H1 (cell line): ENCODE results near the gene CEP350. TPM values are rescaled to one million over a fixed set of nuclear protein-coding genes. Genes with fewer than 3 reads are reported as not detected.
"Not testable (repeated sequence)": the region's sequence is repeated elsewhere in the genome, so short reads cannot be mapped to it uniquely, and the experiment has no call there.

Experiments used
- CTCF ChIA-PET: fragments of 300-600 bp; sonication (Branson Sonifier 250); formaldehyde crosslinking; loops from one replicate; lab custom pipeline; 2021; ENCODE audit not compliant: partially characterized antibody; lab: Charles Lee
- POLR2A ChIA-PET: fragments of 300-600 bp; sonication (Branson Sonifier 250); formaldehyde crosslinking; loops from one replicate; lab custom pipeline; 2021; ENCODE audit warnings: inconsistent platforms; ENCODE audit not compliant: partially characterized antibody; lab: Charles Lee
- DNase-seq, 2 experiments: peaks; one replicate each; pipeline versions ENCODE4 v3.0.0 to v3.0.0-alpha.2; 2010 to 2022; ENCODE audit warnings: low spot score in 2 of 2, low read depth in 1 of 2, mixed read lengths in 1 of 2
- FAIRE-seq: peaks from 2 replicates; lab custom pipeline; 2011; peaks lifted over from hg19 to GRCh38; lab: Jason Lieb, UNC
- H2AFZ ChIP-seq: 2 replicates; pipeline ENCODE4 v1.8.1; 2012; ENCODE audit warnings: low read length, inconsistent platforms
- H2AK5ac ChIP-seq: 2 replicates; pipeline ENCODE4 v1.6.1; 2013; ENCODE audit warnings: low read depth, low read length
- H2BK120ac ChIP-seq: replicated peaks from 2 replicates; pipeline ENCODE3; 2013; ENCODE audit warnings: low read depth, low read length, inconsistent platforms
- H2BK12ac ChIP-seq: 2 replicates; pipeline ENCODE4 v1.6.1; 2013; ENCODE audit warnings: low read depth, low read length
- H2BK15ac ChIP-seq: 2 replicates; pipeline ENCODE4 v1.6.1; 2013; ENCODE audit warnings: low read length
- H2BK20ac ChIP-seq: 2 replicates; pipeline ENCODE4 v1.6.1; 2013; ENCODE audit warnings: low read length
- H2BK5ac ChIP-seq: 2 replicates; pipeline ENCODE4 v1.6.1; 2013; ENCODE audit warnings: low read depth, low read length
- H3K14ac ChIP-seq: 2 replicates; pipeline ENCODE4 v1.6.1; 2013; ENCODE audit warnings: inconsistent platforms; ENCODE audit not compliant: insufficient read length
- H3K18ac ChIP-seq: 2 replicates; pipeline ENCODE4 v1.6.1; 2013; ENCODE audit warnings: low read length; ENCODE audit errors: extremely low read depth
- H3K23ac ChIP-seq: 2 replicates; pipeline ENCODE4 v1.6.1; 2013; ENCODE audit warnings: inconsistent platforms; ENCODE audit not compliant: insufficient read length
- H3K23me2 ChIP-seq: 2 replicates; pipeline ENCODE4 v1.6.1; 2013; ENCODE audit warnings: low read depth, low read length
- H3K27ac ChIP-seq: 2 replicates; pipeline ENCODE4 v1.6.1; 2011; ENCODE audit warnings: low read depth, low read length, inconsistent platforms
- H3K27me3 ChIP-seq, 4 experiments: replicated peaks in 1 of 4; 1 replicate in 1 of 4; 2 replicates in 3 of 4; pipeline versions ENCODE4 v1.6.1 to v1.8.1; 2011 to 2013; ENCODE audit warnings: low read length in 3 of 4, mild to moderate bottlenecking in 3 of 4, inconsistent platforms in 2 of 4, mixed read lengths in 2 of 4, moderate library complexity in 1 of 4; ENCODE audit not compliant: control insufficient read depth in 3 of 4, insufficient read depth in 3 of 4; ENCODE audit errors: extremely low read depth in 1 of 4
- H3K36me3 ChIP-seq, 4 experiments: 2 replicates each; pipeline versions ENCODE4 v1.6.1 to v1.8.1; 2011 to 2013; ENCODE audit warnings: mild to moderate bottlenecking in 4 of 4, low read length in 3 of 4, moderate library complexity in 2 of 4, control low read depth in 1 of 4, inconsistent platforms in 1 of 4; ENCODE audit not compliant: insufficient read depth in 4 of 4, control insufficient read depth in 2 of 4
- H3K4ac ChIP-seq: replicated peaks from 2 replicates; pipeline ENCODE3; 2013; ENCODE audit warnings: low read length, low read depth, mixed read lengths, inconsistent platforms; ENCODE audit not compliant: insufficient read length
- H3K4me1 ChIP-seq, 4 experiments: replicated peaks in 1 of 4; 1 replicate in 1 of 4; 2 replicates in 3 of 4; pipeline versions ENCODE4 v1.6.1 to v1.8.1; 2011 to 2013; ENCODE audit warnings: low read length in 3 of 4, inconsistent platforms in 2 of 4, mixed read lengths in 1 of 4; ENCODE audit not compliant: insufficient read depth in 4 of 4, control insufficient read depth in 3 of 4
- H3K4me2 ChIP-seq, 2 experiments: 2 replicates each; pipeline versions ENCODE4 v1.6.1 to v1.8.1; 2011 to 2013; ENCODE audit warnings: low read depth in 2 of 2, low read length in 2 of 2, control low read depth in 1 of 2, inconsistent platforms in 1 of 2, mild to moderate bottlenecking in 1 of 2; ENCODE audit not compliant: insufficient read depth in 1 of 2
- H3K4me3 ChIP-seq, 4 experiments: fragments of 200-600, 300-600 bp in 1 of 4; sonication (generic), shearing (Covaris generic), sonication (Bioruptor Twin) in 1 of 4; 2 replicates each; pipeline versions ENCODE4 v1.5.1 to v1.8.1; 2011 to 2016; ENCODE audit warnings: low read length in 4 of 4, low read depth in 3 of 4, control low read depth in 2 of 4, inconsistent platforms in 2 of 4, mild to moderate bottlenecking in 2 of 4, mixed read lengths in 1 of 4, moderate library complexity in 1 of 4; ENCODE audit not compliant: insufficient read depth in 2 of 4; ENCODE audit errors: extremely low read depth in 1 of 4
- H3K56ac ChIP-seq: replicated peaks from 2 replicates; pipeline ENCODE3; 2013; ENCODE audit warnings: low read depth, mild to moderate bottlenecking, mixed read lengths, low read length, inconsistent platforms; ENCODE audit not compliant: insufficient read length
- H3K79me1 ChIP-seq: 2 replicates; pipeline ENCODE4 v1.6.1; 2013; ENCODE audit warnings: low read depth, low read length, control low read depth
- H3K79me2 ChIP-seq, 2 experiments: 2 replicates each; pipeline versions ENCODE4 v1.6.1 to v1.8.1; 2012 to 2013; ENCODE audit warnings: low read length in 2 of 2, mild to moderate bottlenecking in 2 of 2, inconsistent platforms in 1 of 2; ENCODE audit not compliant: insufficient read depth in 2 of 2, control insufficient read depth in 1 of 2
- H3K9ac ChIP-seq, 4 experiments: replicated peaks in 1 of 4; 1 replicate in 1 of 4; 2 replicates in 3 of 4; pipeline versions ENCODE4 v1.6.1 to v1.8.1; 2011 to 2013; ENCODE audit warnings: low read depth in 3 of 4, low read length in 3 of 4, control low read depth in 2 of 4, mild to moderate bottlenecking in 2 of 4, moderate library complexity in 2 of 4, inconsistent platforms in 1 of 4; ENCODE audit errors: extremely low read depth in 1 of 4
- H3K9me3 ChIP-seq, 2 experiments: 2 replicates each; pipeline versions ENCODE4 v1.6.1 to v1.8.1; 2012 to 2013; ENCODE audit warnings: mild to moderate bottlenecking in 2 of 2, moderate library complexity in 2 of 2, control low read depth in 1 of 2, inconsistent platforms in 1 of 2, low read depth in 1 of 2, low read length in 1 of 2, mixed read lengths in 1 of 2; ENCODE audit not compliant: insufficient read depth in 2 of 2
- H4K20me1 ChIP-seq, 2 experiments: replicated peaks in 1 of 2; 2 replicates each; pipeline versions ENCODE3 to v1.8.1; 2011 to 2013; ENCODE audit warnings: inconsistent platforms in 2 of 2, low read length in 2 of 2, mild to moderate bottlenecking in 1 of 2; ENCODE audit not compliant: insufficient read depth in 2 of 2, control insufficient read depth in 1 of 2
- H4K5ac ChIP-seq: 2 replicates; pipeline ENCODE4 v1.6.1; 2013; ENCODE audit warnings: low read length, low read depth, mixed read lengths, inconsistent platforms; ENCODE audit not compliant: insufficient read length
- H4K8ac ChIP-seq: 2 replicates; pipeline ENCODE4 v1.8.0; 2013; ENCODE audit warnings: mild to moderate bottlenecking, moderate library complexity, low read length, inconsistent platforms; ENCODE audit not compliant: insufficient read depth; ENCODE audit errors: extremely low read depth
- H4K91ac ChIP-seq: replicated peaks from 2 replicates; pipeline ENCODE3; 2013; ENCODE audit warnings: low read length, mixed read lengths, inconsistent platforms; ENCODE audit not compliant: insufficient read length
- WGBS, 2 experiments: shearing (Covaris generic) in 1 of 2; methylation state at CpG; one replicate each; pipeline versions ENCODE4 v1.1.6 to v1.1.7; 2013 to 2015; ENCODE audit warnings: low lambda C conversion rate in 2 of 2, mixed read lengths in 2 of 2, inconsistent platforms in 1 of 2, low coverage in 1 of 2, missing lambda C conversion rate in 1 of 2; ENCODE audit not compliant: insufficient replicate concordance in 2 of 2, insufficient coverage in 1 of 2, insufficient read length in 1 of 2; ENCODE audit errors: extremely low coverage in 1 of 2, missing lambda C conversion rate in 1 of 2; 5-methylcytosine and 5-hydroxymethylcytosine counted together
- polyA plus RNA-seq, 7 experiments: library from polyadenylated mRNA; depleted of rRNA in 3 of 7; stranded (reverse) in 5 of 7; unstranded in 2 of 7; fragments of >200 nt in 5 of 7; fragments of 200-250 nt in 2 of 7; gene quantifications; 1 replicate in 5 of 7; 2 replicates in 1 of 7; 4 replicates in 1 of 7; pipeline versions ENCODE4 v1.2.1 to v1.2.3, GENCODE V29; 2011 to 2013; ENCODE audit warnings: missing spikeins in 2 of 7, mixed read lengths in 2 of 7
- total RNA-seq: library from RNA; stranded (reverse); fragmentation: NEBNext Ultra II Directional; extraction: Animal tissue kit (Norgen Biotek cat#: 25700); gene quantifications from 2 replicates; pipeline ENCODE4 v1.2.1, GENCODE V29; 2021

Gene CEP350
- total and polyA plus RNA-seq, 2 of the 8 experiments (the other 6 are each of a cell fraction or from before 2014, with no cell fraction given): 5.6 to 39.4 TPM

DNA sequence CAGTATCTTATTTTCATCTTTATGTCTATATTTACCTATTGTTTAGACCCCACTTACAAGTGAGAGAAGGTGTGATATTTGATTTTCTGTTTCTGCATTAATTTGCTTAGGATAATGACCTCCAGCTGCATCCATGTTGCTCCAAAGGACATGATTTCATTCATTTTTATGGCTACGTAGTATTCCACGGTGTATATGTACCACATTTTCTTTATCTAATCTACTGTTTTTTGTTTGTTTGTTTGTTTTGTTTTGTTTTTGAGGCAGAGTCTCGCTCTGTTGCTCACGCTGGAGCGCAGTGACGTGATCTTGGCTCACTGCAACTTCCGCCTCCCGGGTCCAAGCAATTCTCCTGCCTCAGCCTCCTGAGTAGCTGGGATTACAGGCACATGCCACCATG, 7.6 kb downstream of the CEP350 start:
- H3K79me2 ChIP-seq: peaks cover 0 to 94% of the 10 kb centered on the region in 2 experiments; a peak in 3 of 4 replicates
- WGBS, 2 experiments: 98% methylated on average over 8 of the region's 8 CpGs; no CpG with 5 or more reads in 1 of the 2 experiments
- not testable (repeated sequence) for FAIRE-seq

More for the DNA sequence above, 7.6 kb downstream of the CEP350 start:
- H3K36me3 ChIP-seq, H2BK20ac ChIP-seq, H2BK5ac ChIP-seq, H3K18ac ChIP-seq, H2AFZ ChIP-seq, H3K4me3 ChIP-seq, H3K23ac ChIP-seq, H3K4ac ChIP-seq, H3K9me3 ChIP-seq, H3K4me2 ChIP-seq, H3K79me1 ChIP-seq, DNase-seq, H4K91ac ChIP-seq, H4K20me1 ChIP-seq, H4K8ac ChIP-seq, H4K5ac ChIP-seq, POLR2A ChIA-PET, H3K14ac ChIP-seq, H2AK5ac ChIP-seq, H2BK15ac ChIP-seq, H3K27ac ChIP-seq, H3K56ac ChIP-seq, H2BK12ac ChIP-seq, H3K27me3 ChIP-seq, H3K9ac ChIP-seq, H3K23me2 ChIP-seq, H2BK120ac ChIP-seq, H3K4me1 ChIP-seq: not testable (repeated sequence)
- CTCF ChIA-PET: interaction anchor here (1.1 kb wide), 1 partner anchor 79 kb away, joined by 3 read pairs; no protein-coding TSS in a partner anchor
